VCaP (cell line): Measurements from ENCODE around the gene PDGFA.

ENCODE experiments used
- H3K27ac ChIP-seq: fragments of 450-650 bp; 2 replicates; pipeline ENCODE4 v1.5.1; 2017
- CTCF ChIP-seq: fragments of 450-650 bp; conservative IDR thresholded peaks from 2 replicates; pipeline ENCODE4 v1.5.1; 2017; ENCODE audit warnings: mild to moderate bottlenecking, moderate library complexity

Gene PDGFA

DNA sequence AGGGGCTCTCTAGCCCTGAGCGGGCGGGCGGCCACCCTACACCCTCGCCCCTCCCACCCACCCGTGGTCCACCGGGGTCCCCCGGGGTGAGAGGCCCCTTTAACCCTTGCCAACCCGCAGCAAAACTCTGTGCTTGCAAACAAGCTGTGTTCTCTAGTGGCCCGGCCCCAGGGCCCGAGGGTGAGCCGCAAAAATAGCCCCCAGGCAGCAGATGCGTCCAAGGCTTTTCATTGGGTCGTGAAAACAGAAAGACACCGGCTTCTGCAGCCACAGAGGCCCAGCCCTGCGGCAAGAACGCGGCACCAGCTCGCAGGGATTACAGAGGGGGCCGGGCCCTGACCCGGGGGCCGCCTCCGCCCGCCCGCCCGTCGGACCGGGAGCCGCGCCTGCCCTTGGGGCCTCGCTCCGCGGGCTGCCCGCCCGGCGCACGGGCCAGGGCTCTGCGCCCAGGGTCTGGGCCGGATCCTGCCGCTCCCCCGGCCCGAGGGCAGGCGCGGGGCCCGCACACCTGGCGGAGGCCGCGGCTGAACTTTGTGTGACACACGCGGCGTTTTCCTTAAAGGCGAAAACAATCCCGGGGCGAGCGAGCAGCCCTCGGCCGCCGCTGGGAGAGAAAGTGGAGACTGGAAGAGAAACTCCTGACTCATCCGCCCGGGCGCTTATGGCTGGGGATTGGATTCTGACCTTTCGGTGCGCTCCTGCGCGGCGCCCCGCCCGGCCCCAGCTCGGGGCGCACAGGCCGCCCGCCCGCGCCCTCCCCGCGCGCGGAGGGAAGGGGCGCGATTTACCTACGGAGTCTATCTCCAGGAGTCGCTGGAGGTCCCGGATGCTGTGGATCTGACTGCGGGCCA lies 2.8 kb downstream of the PDGFA start:
- H3K27ac ChIP-seq = peak overlapping the region; percentile 94

DNA sequence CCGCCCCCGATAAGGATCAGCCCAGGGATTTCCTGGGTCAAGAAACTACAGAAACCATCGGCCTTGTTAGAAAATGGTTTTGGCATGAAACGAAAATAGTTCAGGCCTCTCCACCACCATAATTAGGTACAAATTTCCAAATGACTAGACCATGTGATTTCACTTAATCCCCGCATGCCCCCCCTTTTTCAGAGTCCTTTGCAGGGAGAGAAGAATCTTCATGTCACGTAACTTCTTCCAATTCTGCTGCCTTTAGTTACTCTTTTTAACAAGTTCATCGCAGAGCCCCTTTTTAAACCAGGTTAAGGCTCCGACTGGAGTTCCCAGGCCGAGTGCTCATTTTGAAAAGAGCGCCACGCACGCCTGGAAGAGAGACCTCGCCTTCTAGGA lies 3.4 kb downstream of the PDGFA start:
- TF ChIP-seq CTCF = no peak
- H3K27ac ChIP-seq = peak overlapping the region; percentile 94

More for the DNA sequence above, 2.8 kb downstream of the PDGFA start:
- no peak for TF ChIP-seq CTCF

- no peak for TF ChIP-seq CTCF
Observed at GRCh38 chr7:515628-516027, 4.0 kb downstream of the PDGFA start.

GRCh38 chr7:514651-515598 lies 4.7 kb downstream of the PDGFA start:
- H3K27ac ChIP-seq = no peak overlapping the region
- TF ChIP-seq CTCF = no peak

More at GRCh38 chr7:515628-516027, 4.0 kb downstream of the PDGFA start:
- no peak overlapping the region for H3K27ac ChIP-seq

DNA sequence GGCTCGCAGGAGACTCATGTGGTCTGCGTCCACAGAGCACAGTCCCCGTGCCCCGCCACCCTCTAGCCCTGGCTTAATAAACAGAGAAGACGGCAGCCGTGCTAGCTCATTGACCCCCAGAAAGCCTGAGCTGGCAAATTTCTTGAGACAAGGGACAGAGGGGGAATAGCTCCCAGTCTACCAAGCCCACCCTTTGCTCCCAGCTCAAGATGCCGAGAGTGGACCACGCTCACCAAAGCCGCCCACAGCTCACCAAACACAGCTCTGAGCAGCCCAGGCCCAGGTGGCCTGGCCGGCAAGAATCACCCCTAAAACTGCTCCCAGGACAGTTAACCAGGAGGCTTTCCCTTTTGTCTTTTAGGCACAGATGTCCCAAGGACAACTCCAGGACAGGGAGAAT lies 5.4 kb downstream of the PDGFA start:
- H3K27ac ChIP-seq = no peak overlapping the region
- no peak for TF ChIP-seq CTCF

GRCh38 chr7:513521-514166 lies 6.0 kb downstream of the PDGFA start:
- H3K27ac ChIP-seq = no peak overlapping the region
- no peak for TF ChIP-seq CTCF
